PC-3 (cell line): ENCODE data around the gene ST3GAL4. TPM values are rescaled to one million over a fixed set of nuclear protein-coding genes. Genes with fewer than 3 reads are reported as not detected.

Experiments
- ATAC-seq: fragments of 200-7000 bp; cut with Tn5 transposase; 2 replicates; pipeline ENCODE4 v1.9.1; 2020; ENCODE audit warnings: mild to moderate bottlenecking, moderate library complexity
- BruUV-seq: library from RNA; stranded (reverse); fragments of 400-500 nt; replicated peaks from 2 replicates; lab custom pipeline; 2021; lab: Mats Ljungman, UMichigan
- CTCF ChIA-PET: fragments of 300-600 bp; sonication (Branson Sonifier 250); formaldehyde crosslinking; loops from one replicate; lab custom pipeline; 2022; ENCODE audit warnings: antibody characterized with exemption; lab: Charles Lee
- POLR2A ChIA-PET: fragments of 300-600 bp; sonication (Branson Sonifier 250); formaldehyde crosslinking; loops from one replicate; lab custom pipeline; 2022; ENCODE audit warnings: antibody characterized with exemption; ENCODE audit not compliant: unreplicated experiment; lab: Charles Lee
- DNase-seq: peaks from one replicate; pipeline ENCODE4 v3.0.0-alpha.2; 2015
- H2AFZ ChIP-seq: fragments of 300-600 bp; sonication (generic); 2 replicates; pipeline ENCODE4 v1.6.0; 2016; ENCODE audit warnings: antibody characterized with exemption, low read length
- H3F3A ChIP-seq: fragments of 300-600 bp; sonication (generic); one replicate; pipeline ENCODE4 v1.6.0; 2017; ENCODE audit warnings: antibody characterized with exemption, low read length, control low read depth, mild to moderate bottlenecking; ENCODE audit not compliant: unreplicated experiment
- H3K27ac ChIP-seq: fragments of 300-600 bp; sonication (generic); 2 replicates; pipeline ENCODE4 v1.5.1; 2016; ENCODE audit warnings: mild to moderate bottlenecking, low read length
- H3K27me3 ChIP-seq: fragments of 300-600 bp; sonication (generic); 2 replicates; pipeline ENCODE4 v1.6.1; 2016; ENCODE audit warnings: low read length, mixed read lengths
- H3K36me3 ChIP-seq: fragments of 300-600 bp; sonication (generic); 2 replicates; pipeline ENCODE4 v1.6.1; 2016; ENCODE audit warnings: low read depth, mixed run types, low read length, mixed read lengths
- H3K4me1 ChIP-seq: fragments of 300-600 bp; sonication (generic); 2 replicates; pipeline ENCODE4 v1.5.1; 2016; ENCODE audit warnings: low read length; ENCODE audit not compliant: insufficient read depth
- H3K4me2 ChIP-seq: fragments of 300-600 bp; sonication (generic); 2 replicates; pipeline ENCODE4 v1.6.0; 2016; ENCODE audit warnings: low read length
- H3K4me3 ChIP-seq: fragments of 300-600 bp; sonication (generic); 2 replicates; pipeline ENCODE4 v1.5.1; 2016; ENCODE audit warnings: mild to moderate bottlenecking, low read length, mixed read lengths
- H3K79me2 ChIP-seq: fragments of 300-600 bp; sonication (generic); 2 replicates; pipeline ENCODE4 v1.6.1; 2017; ENCODE audit warnings: low read length, mixed read lengths
- H3K9ac ChIP-seq: fragments of 300-600 bp; sonication (generic); 2 replicates; pipeline ENCODE4 v1.6.0; 2016; ENCODE audit warnings: mild to moderate bottlenecking, low read length
- H3K9me2 ChIP-seq: fragments of 300-600 bp; sonication (generic); replicated peaks from 2 replicates; pipeline ENCODE4 v1.6.1; 2016; ENCODE audit warnings: mixed run types, low read length, mixed read lengths
- H3K9me3 ChIP-seq: fragments of 300-600 bp; sonication (generic); 2 replicates; pipeline ENCODE4 v1.6.1; 2016; ENCODE audit warnings: low read length, mixed read lengths
- H4K20me1 ChIP-seq: fragments of 300-600 bp; sonication (generic); 2 replicates; pipeline ENCODE4 v1.6.1; 2016; ENCODE audit warnings: low read length, mixed read lengths
- EZH2 ChIP-seq: fragments of 300-600 bp; sonication (generic); IDR thresholded peaks from one replicate; pipeline ENCODE4 v1.6.1; 2017; ENCODE audit warnings: antibody characterized with exemption, mild to moderate bottlenecking, low read length; ENCODE audit not compliant: unreplicated experiment
- EZH2phosphoT487 ChIP-seq: fragments of 300-600 bp; sonication (generic); IDR thresholded peaks from 2 replicates; pipeline ENCODE4 v1.6.1; 2018; ENCODE audit warnings: mild to moderate bottlenecking, antibody characterized with exemption, low read length, borderline replicate concordance
- intact Hi-C: fragments of 100-400 bp; cut with micrococcal nuclease; formaldehyde crosslinking; loops from 2 replicates; pipeline ENCODE4 v1.9.0; 2023
- total RNA-seq: library from RNA; depleted of rRNA; stranded (reverse); fragments of >200 nt; gene quantifications from 2 replicates; pipeline ENCODE4 v1.2.3, GENCODE V29; 2014
- TF ChIP-seq, protein P1 (sequence below): fragments of 300-600 bp; sonication (generic); conservative IDR thresholded peaks from 2 replicates; pipeline ENCODE4 v1.5.1; 2017; ENCODE audit warnings: antibody characterized with exemption, low read depth, mild to moderate bottlenecking, low read length

Gene ST3GAL4
- total RNA-seq, 1 experiment from 2014 or later: 126 TPM

DNA sequence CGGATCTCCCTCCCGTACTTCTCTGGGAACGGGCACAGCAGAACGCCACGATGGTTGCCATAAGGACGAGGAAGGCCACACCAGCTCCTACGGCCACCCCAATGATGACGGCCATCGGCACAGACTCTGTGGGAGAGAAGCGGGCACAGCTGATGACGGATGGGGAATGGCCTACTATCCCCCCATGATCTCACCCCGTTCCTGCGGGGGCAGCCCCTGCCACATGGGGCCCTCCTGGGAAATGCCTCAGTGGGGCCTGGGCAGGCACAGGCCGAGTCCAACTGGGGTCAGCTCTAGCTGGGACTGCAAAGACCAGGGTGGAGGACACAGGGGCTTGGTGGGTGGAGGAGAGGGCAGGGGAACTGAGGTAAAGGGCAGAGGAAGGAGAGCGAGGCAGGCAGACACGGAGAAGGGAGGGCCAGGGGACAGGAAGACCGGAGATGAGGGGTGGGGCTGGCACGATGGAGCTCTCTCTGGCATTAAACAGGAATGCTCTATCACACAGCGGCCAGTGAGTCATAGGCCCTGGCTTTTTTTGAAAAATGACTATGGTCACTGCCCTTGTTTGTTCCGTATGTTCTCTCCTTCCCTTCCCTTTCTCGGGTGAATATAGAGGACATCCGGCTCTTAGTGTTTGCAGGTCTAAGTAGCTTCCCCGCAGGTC is 76.0 kb downstream of the ST3GAL4 start:
- Histone ChIP-seq H3K4me3 (no peak overlapping the region), H3K9me2 (no peaks in the 10 kb centered on the region), H3K4me2 (peak overlapping the region; percentile 63), H3K79me2 (no peaks in the 10 kb centered on the region), H3K9me3 (no peaks in the 10 kb centered on the region), H3F3A (no peaks in the 10 kb centered on the region), H3K27me3 (no peaks in the 10 kb centered on the region), H3K36me3 (no peaks in the 10 kb centered on the region), H2AFZ (peak overlapping the region; percentile 57), H3K4me1 (peaks cover 25% of the 10 kb centered on the region), H3K9ac (peak overlapping the region; percentile 80), H4K20me1 (no peaks in the 10 kb centered on the region), H3K27ac (peak overlapping the region; percentile 93)
- ChIA-PET CTCF (interaction anchor here (0.5 to 1.3 kb wide), 5 partner anchors 9 to 549 kb away, joined by 3 to 7 read pairs (median 4); no protein-coding TSS in a partner anchor), POLR2A (interaction anchor here (0.5 to 0.7 kb wide), 5 partner anchors 10 to 1808 kb away, joined by 3 to 6 read pairs (median 3); no protein-coding TSS in a partner anchor)
- TF ChIP-seq, protein P1, sequence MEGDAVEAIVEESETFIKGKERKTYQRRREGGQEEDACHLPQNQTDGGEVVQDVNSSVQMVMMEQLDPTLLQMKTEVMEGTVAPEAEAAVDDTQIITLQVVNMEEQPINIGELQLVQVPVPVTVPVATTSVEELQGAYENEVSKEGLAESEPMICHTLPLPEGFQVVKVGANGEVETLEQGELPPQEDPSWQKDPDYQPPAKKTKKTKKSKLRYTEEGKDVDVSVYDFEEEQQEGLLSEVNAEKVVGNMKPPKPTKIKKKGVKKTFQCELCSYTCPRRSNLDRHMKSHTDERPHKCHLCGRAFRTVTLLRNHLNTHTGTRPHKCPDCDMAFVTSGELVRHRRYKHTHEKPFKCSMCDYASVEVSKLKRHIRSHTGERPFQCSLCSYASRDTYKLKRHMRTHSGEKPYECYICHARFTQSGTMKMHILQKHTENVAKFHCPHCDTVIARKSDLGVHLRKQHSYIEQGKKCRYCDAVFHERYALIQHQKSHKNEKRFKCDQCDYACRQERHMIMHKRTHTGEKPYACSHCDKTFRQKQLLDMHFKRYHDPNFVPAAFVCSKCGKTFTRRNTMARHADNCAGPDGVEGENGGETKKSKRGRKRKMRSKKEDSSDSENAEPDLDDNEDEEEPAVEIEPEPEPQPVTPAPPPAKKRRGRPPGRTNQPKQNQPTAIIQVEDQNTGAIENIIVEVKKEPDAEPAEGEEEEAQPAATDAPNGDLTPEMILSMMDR: no peak
- TF ChIP-seq EZH2 (no peak), EZH2phosphoT487 (no peak)
- intact Hi-C loops: loop anchor here (1.0 to 2.0 kb wide), 4 partner anchors 28 to 121 kb away; partner anchors contain the start of gene ST3GAL4
- ATAC-seq (peak; percentile 86), DNase-seq (peak; percentile 98)
- BruUV-seq: TSS peak; percentile 77

DNA sequence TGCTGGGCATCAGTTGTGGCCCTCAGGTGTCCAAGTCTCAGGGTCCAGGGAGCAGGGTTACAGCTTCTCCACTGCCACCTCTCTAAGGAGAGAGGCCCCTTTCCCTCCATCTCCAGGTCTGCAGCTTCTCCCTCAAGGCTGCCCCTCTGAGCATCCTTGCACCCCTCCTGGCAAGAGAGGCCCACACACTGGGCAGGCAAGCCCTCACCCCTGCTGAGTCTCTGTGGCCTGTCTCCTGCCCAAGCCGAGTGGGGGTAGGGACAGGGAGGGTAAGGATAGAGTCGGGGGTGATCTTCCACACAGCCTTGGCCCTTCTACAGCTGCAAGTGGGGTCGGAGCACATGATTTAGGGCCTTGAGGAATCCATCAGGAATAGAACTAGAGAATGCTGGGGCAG is 76.6 kb downstream of the ST3GAL4 start:
- H3K27ac ChIP-seq: peak overlapping the region; percentile 93

More for the DNA sequence above, 76.6 kb downstream of the ST3GAL4 start:
- ChIA-PET CTCF (interaction anchor here (0.5 to 1.3 kb wide), 6 partner anchors 9 to 549 kb away, joined by 3 to 7 read pairs (median 4); no protein-coding TSS in a partner anchor), POLR2A (interaction anchor here (0.6 kb wide), 1 partner anchor 11 kb away, joined by 3 read pairs; no protein-coding TSS in a partner anchor)
- ATAC-seq (no peak), DNase-seq (no peak)
- H3F3A ChIP-seq: no peaks in the 10 kb centered on the region
- H3K36me3 ChIP-seq: 0 out of 2 replicates have a peak, but pooled peaks cover 2% of the 10 kb centered on the region
- intact Hi-C loops: no loop called here
- H3K4me3 ChIP-seq: no peak overlapping the region
- H3K4me1 ChIP-seq: peaks cover 25% of the 10 kb centered on the region
- no peaks in the 10 kb centered on the region for H4K20me1 ChIP-seq
- TF ChIP-seq, protein P1: no peak
- TF ChIP-seq EZH2 (no peak), EZH2phosphoT487 (no peak)
- H3K9me3 ChIP-seq: no peaks in the 10 kb centered on the region
- peak overlapping the region; percentile 74 for H3K9ac ChIP-seq
- no peaks in the 10 kb centered on the region for H3K9me2 ChIP-seq
- peak overlapping the region; percentile 62 for H3K4me2 ChIP-seq
- peak overlapping the region; percentile 57; the same call in 1 of the 2 replicates for H2AFZ ChIP-seq
- TSS peak; percentile 88 for BruUV-seq
- H3K79me2 ChIP-seq: no peaks in the 10 kb centered on the region
- H3K27me3 ChIP-seq: no peaks in the 10 kb centered on the region
